ENCODE data around the gene PTPRA.

The PTPRA gene

DNA sequence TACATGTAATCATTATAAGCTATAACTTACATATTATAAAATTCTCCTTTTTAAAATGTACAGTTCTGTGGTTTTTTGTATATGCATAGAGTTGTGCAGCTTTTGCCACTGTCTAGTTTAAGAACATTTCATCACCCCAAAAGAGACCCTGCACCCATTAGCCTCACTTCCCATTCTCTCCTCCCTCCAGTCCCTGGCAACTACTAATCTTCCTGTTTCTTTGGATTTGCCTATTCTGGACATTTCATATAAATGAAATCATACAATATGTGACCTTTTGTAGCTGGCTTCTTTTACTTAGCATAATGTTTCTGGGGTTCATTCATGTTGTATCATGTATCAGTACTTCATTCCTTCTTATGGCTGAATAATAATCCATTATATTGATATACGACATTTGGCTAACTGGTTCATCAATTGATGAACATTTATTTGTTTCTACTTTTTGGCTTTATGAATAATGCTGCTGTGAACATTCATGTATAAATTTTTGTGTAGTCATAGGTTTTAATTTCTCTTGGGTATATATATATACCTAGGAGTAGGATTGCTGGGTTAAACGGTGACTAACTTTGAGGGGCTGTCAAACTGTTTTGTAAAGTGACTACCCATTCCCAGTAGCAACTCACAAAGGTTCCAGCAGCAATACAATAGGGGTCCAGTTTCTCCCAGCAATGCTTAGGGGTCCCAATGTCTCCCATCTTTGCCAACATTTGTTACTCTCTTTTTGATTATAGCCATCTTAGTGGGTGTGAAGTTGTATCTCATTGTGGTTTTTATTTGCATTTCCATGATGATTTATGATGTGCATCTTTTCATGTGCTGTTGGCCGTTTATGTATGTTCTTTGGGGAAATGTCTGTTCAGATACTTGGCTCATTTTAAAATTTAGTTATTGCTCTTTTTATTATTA is 10.7 kb downstream of the PTPRA start:
- no peak for DNase-seq (ENCODE audit: low read depth)
- TF ChIP-seq CTCF (IDR thresholded peaks at IDR 0.05; ENCODE audit: control insufficient read depth, extremely low read depth, insufficient read depth): no peak
- H3K4me3 ChIP-seq (ENCODE audit: low read depth, low read length): no peak overlapping the region

DNA sequence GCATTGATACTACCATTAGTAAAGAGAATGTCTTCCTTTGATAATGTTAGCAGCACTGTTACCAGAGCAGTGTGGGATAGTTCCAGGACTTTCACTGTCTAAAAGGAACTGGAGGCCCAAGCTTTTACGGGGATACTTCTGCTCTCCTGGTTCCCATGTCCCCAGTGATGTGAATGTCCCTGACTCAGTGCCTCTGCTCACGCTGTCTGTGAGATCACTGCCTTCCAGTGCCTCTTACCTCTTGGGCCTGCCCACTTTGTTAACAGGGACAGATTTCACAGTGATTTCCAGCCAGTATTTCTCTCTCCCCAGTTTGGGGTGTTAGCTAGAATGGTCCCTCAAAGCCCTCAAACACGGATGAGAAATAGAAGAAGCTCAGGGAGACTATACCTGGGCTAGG is 14.4 kb downstream of the PTPRA start:
- no peak for DNase-seq (ENCODE audit: low read depth)
- H3K4me3 ChIP-seq (ENCODE audit: low read depth, low read length): no peak overlapping the region
- TF ChIP-seq CTCF (IDR thresholded peaks at IDR 0.05; ENCODE audit: control insufficient read depth, extremely low read depth, insufficient read depth): no peak

DNA sequence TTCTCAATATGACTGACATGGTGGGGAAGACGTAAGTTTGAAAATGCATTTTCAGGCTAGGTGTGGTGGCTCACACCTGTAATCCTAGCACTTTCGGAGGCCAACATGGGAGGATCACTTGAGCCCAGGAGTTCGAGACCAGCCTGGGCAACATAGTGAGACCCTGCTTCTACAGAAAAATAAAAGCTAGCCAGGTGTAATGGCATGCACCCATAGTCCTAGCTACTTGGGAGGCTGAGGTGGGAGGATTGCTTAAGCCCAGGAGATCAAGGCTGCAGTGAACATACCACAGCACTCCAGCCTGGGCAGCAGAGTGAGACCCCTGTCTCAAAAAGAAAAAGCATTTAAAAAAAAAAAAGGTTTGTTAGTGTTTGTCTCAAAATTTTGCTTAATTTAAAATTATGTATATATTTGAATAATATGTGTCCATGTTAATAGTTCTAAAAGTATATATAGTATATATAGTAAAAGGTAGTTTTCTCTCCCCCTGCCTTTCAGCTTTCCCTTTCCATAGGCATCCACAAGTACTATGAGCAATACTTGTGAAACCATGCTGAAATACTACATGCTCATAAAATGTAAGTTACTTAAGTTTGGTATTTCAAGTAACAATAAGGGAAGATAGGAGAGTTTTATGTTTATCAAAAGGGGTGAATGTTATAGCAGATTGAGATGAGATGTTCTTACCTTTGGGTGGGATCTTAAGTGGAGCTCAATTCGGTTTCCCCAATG is 15.1 kb downstream of the PTPRA start:
- no peak overlapping the region for H3K4me3 ChIP-seq (ENCODE audit: low read depth, low read length)
- no peak for TF ChIP-seq CTCF (IDR thresholded peaks at IDR 0.05; ENCODE audit: control insufficient read depth, extremely low read depth, insufficient read depth)
- no peak for DNase-seq (ENCODE audit: low read depth)

GRCh38 chr20:2889209-2889608 is 15.9 kb downstream of the PTPRA start:
- no peak overlapping the region for H3K4me3 ChIP-seq (ENCODE audit: low read depth, low read length)
- DNase-seq (ENCODE audit: low read depth): no peak
- no peak for TF ChIP-seq CTCF (IDR thresholded peaks at IDR 0.05; ENCODE audit: control insufficient read depth, extremely low read depth, insufficient read depth)

DNA sequence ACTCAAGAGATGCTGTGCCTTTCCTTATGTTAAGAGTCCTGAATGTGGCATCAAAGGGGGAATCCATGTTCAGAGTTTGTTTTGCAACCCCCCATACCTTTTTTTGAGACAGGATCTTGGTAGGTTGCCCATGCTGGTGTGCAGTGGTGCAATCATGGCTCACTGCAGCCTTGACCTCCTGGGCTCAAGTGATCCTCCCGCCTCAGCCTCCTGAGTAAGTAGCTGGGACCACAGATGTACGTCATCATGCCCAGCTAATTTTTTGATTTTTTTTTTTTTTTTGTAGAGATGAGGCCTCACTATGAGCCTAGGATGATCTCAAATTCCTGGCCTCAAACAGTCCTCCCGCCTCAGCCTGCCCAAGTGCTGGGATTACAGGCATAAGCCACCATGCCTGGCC is 16.5 kb downstream of the PTPRA start:
- no peak for DNase-seq (ENCODE audit: low read depth)

DNA sequence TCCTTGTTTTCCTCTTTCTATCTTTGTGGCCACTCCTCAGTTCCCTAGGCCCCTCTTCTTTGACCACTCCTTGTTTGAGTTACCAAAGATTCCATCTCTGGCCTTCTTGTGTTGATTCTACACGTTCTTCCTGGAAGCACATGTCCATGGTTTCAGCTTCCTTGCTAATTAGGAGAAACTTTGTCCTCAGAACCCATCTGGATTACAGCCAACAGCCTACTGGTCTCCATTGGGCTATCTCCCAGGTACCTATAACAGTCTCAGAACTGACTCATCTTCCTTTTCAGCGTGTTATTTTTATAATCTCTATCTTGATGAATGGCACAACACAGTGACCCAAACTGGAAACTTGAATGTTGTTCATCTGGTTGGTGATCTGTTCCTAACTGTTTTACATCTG is 17.5 kb downstream of the PTPRA start:
- no peak overlapping the region for H3K4me3 ChIP-seq (ENCODE audit: low read depth, low read length)
- TF ChIP-seq CTCF (IDR thresholded peaks at IDR 0.05; ENCODE audit: control insufficient read depth, extremely low read depth, insufficient read depth): no peak
- DNase-seq (ENCODE audit: low read depth): peak; percentile 53

More for the DNA sequence above, 16.5 kb downstream of the PTPRA start:
- TF ChIP-seq CTCF (IDR thresholded peaks at IDR 0.05; ENCODE audit: control insufficient read depth, extremely low read depth, insufficient read depth): no peak
- H3K4me3 ChIP-seq (ENCODE audit: low read depth, low read length): no peak overlapping the region
